ENCODE measurements around the gene MYH11. TPM values are rescaled to one million over a fixed set of nuclear protein-coding genes. Genes with fewer than 3 reads are reported as not detected.

Gene MYH11
- total RNA-seq, 1 donor from 2014 or later = 0.31 TPM

- Mint-ChIP-seq H3K4me1 (ENCODE audit: low read depth) (no peaks in the 10 kb centered on the region), H3K4me3 (ENCODE audit: low read depth) (no peak overlapping the region), H3K9me3 (ENCODE audit: low read depth) (peaks cover 3% of the 10 kb centered on the region), H3K27ac (no peak overlapping the region), H3K27me3 (peaks cover 20% of the 10 kb centered on the region), H3K36me3 (ENCODE audit: insufficient read depth) (no peaks in the 10 kb centered on the region)
- DNase-seq (ENCODE audit: low spot score, unreplicated experiment) = no peak
- TF ChIP-seq CTCF (IDR thresholded peaks at IDR 0.05; ENCODE audit: unreplicated experiment) = no peak
Measured at GRCh38 chr16:15759070-15759469, 97.8 kb downstream of the MYH11 start.

GRCh38 chr16:15757630-15758251 lies 99.1 kb downstream of the MYH11 start:
- H3K9me3 Mint-ChIP-seq (ENCODE audit: low read depth) = peaks cover 3% of the 10 kb centered on the region
- no peaks in the 10 kb centered on the region for H3K36me3 Mint-ChIP-seq (ENCODE audit: insufficient read depth)
- no peak overlapping the region for H3K27ac Mint-ChIP-seq
- peaks cover 18% of the 10 kb centered on the region for H3K27me3 Mint-ChIP-seq
- DNase-seq (ENCODE audit: low spot score, unreplicated experiment) = no peak
- no peaks in the 10 kb centered on the region for H3K4me1 Mint-ChIP-seq (ENCODE audit: low read depth)
- no peak for TF ChIP-seq CTCF (IDR thresholded peaks at IDR 0.05; ENCODE audit: unreplicated experiment)
- no peak overlapping the region for H3K4me3 Mint-ChIP-seq (ENCODE audit: low read depth)

DNA sequence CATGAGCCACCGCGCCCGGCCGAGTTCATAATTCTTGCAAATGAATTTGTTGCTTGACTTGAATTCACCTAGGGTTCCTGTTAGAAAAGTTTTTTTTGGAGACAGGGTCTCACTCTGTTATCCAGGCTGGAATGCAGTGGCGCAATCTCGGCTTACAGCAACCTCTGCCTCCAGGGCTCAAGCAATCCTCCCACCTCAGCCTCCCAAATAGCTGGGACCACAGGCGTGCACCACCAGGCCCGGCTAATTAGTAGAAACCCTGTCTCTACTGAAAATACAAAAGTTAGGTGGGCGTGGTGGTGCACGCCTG lies 99.8 kb downstream of the MYH11 start:
- no peak for DNase-seq (ENCODE audit: low spot score, unreplicated experiment)
- TF ChIP-seq CTCF (IDR thresholded peaks at IDR 0.05; ENCODE audit: unreplicated experiment) = no peak
- Mint-ChIP-seq H3K27me3 (peaks cover 14% of the 10 kb centered on the region), H3K4me3 (ENCODE audit: low read depth) (no peak overlapping the region), H3K27ac (no peak overlapping the region), H3K9me3 (ENCODE audit: low read depth) (no peaks in the 10 kb centered on the region), H3K36me3 (ENCODE audit: insufficient read depth) (no peaks in the 10 kb centered on the region), H3K4me1 (ENCODE audit: low read depth) (no peaks in the 10 kb centered on the region)

DNA sequence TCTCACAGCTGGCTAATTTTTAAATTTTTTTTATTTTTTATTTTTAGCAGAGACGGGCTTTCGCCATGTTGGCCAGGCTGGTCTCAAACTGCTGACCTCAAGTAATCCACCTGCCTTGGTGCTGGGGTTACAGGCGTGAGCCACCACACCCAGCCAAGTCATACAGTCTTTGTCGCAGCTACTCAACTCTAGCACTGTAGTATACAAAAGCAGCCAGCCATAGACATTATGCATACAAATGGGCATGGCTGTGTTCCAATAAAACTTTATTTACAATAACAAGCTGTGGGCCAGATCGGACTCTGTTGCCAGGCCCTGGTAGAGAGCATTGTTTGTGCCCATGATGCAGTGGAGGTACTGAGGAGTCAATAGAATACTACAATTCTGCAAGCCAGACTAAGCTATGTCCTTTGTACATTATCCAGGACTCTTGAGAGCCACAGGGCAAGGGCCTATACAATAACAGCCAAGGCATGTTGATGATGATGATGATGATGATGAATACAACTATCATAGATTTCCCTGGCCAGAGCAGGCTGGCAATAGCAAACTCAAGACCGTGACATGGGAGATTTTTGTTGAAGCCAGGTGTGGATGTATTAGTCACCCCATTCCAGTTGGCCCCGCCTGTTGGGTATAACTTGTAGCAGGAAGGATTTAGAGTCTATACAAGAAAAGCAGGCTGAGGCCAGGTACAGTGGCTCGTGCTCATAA lies 101.8 kb downstream of the MYH11 start:
- no peak overlapping the region for H3K27ac Mint-ChIP-seq
- H3K9me3 Mint-ChIP-seq (ENCODE audit: low read depth) = no peaks in the 10 kb centered on the region
- DNase-seq (ENCODE audit: low spot score, unreplicated experiment) = no peak
- no peaks in the 10 kb centered on the region for H3K36me3 Mint-ChIP-seq (ENCODE audit: insufficient read depth)
- peaks cover 7% of the 10 kb centered on the region for H3K27me3 Mint-ChIP-seq
- no peak overlapping the region for H3K4me3 Mint-ChIP-seq (ENCODE audit: low read depth)
- H3K4me1 Mint-ChIP-seq (ENCODE audit: low read depth) = no peaks in the 10 kb centered on the region
- no peak for TF ChIP-seq CTCF (IDR thresholded peaks at IDR 0.05; ENCODE audit: unreplicated experiment)

DNA sequence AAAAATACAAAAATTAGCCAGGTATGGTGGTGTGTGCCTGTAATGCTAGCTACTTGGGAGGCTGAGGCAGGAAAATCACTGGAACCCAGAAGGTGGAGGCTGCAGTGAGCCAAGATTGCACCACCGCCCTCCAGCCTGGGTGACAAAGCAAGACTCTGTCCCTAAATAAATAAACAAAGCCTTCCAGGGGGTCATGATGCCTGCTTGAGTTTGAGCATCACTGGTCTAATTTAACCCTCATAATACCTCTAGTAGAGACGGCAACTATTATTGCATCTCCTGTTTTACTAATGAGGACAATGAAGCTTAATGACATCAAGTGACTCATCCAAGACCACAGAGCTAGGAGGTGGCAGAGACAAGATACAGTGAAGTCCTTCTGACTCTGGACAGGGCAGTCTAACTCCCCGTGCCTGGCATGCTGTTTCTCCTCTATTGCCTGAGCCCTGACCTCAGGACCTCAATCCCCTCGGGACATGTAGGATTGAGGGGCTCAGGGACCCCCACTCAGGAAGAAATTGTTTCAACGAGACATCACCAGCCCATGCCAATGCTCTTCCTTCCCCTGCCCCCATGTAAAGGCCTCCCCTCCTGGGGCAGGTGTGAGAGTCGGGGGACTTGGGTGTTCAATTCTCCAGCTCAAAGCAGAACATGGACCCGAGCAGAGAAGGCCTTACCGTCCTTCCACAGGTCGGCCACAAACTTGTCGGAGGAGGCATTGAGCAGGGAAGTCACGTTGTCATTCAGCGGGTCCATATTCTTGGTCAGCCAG lies 103.9 kb downstream of the MYH11 start:
- no peak for TF ChIP-seq CTCF (IDR thresholded peaks at IDR 0.05; ENCODE audit: unreplicated experiment)
- H3K27ac Mint-ChIP-seq = no peak overlapping the region
- peaks cover 8% of the 10 kb centered on the region for H3K27me3 Mint-ChIP-seq
- H3K9me3 Mint-ChIP-seq (ENCODE audit: low read depth) = no peaks in the 10 kb centered on the region
- H3K4me3 Mint-ChIP-seq (ENCODE audit: low read depth) = no peak overlapping the region
- H3K36me3 Mint-ChIP-seq (ENCODE audit: insufficient read depth) = no peaks in the 10 kb centered on the region
- no peak for DNase-seq (ENCODE audit: low spot score, unreplicated experiment)
- no peaks in the 10 kb centered on the region for H3K4me1 Mint-ChIP-seq (ENCODE audit: low read depth)
